GM18526 (cell line): ENCODE results near the gene SFT2D1.

Experiments
- POLR2A ChIP-seq: IDR thresholded peaks from 3 replicates; pipeline ENCODE4 v1.6.1; 2011; ENCODE audit not compliant: insufficient read length; ENCODE audit errors: extremely low read depth

Gene SFT2D1

GRCh38 chr6:166317261-166318212 is 24.8 kb downstream of the SFT2D1 start:
- no peak for TF ChIP-seq POLR2A

GRCh38 chr6:166315436-166315835 is 26.9 kb downstream of the SFT2D1 start:
- no peak for TF ChIP-seq POLR2A

DNA sequence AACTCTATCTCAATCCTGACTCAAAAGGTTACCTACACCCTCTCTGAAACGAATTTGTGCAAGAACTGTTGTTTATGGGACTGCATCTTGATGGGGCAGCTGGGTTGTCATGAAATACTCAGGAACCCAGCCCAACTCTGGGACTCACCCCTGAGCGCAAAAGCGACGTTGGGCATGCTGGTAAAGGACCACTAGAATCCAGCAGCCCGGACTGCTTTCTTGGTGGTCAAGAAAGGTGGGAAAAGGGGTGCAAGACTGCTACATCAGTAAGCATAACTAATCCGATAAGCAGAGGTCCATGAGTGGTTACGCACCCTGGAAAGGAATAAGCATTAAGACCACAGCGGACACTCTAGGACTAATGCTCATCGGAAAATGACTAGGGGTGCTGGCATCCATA is 27.9 kb downstream of the SFT2D1 start:
- TF ChIP-seq POLR2A, result no peak

DNA sequence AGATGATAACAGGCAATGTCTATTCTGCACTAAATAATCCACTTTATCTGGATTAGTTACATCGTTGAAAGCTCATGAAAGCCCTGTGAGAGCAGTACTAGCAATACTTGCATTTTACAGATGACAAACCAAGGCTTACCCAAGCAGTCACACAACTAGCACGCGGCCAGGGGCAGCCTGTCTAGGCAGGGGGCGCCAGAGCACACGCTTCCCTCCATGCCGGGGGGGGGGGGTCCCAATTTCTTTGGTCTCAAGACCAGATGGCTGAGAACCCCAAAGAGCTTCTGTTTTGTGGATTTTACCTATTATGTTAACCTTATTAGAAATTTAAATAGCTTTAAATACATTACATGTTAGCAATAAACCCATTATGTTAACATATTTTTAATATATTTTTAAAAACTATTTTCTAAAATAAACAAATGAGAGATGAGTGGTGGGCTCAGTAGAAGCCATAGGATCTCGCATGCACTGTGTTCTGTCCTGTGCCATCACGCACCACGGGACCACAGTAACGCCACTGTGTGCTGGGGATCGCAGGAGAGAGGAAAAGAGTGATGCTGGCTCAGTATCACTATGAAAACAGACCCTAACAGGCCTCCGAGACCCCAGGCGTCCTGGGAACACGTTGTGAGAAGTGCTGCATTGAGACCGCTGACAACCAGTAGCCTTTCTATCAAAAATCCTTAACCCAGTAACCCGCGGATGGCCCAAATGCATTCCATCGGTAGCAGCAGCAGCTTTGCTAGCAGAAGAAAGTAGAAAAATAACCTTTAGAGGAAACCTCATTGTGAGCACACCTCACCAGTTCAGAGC is 28.9 kb downstream of the SFT2D1 start:
- no peak for TF ChIP-seq POLR2A

GRCh38 chr6:166312832-166313231 is 29.5 kb downstream of the SFT2D1 start:
- no peak for TF ChIP-seq POLR2A

DNA sequence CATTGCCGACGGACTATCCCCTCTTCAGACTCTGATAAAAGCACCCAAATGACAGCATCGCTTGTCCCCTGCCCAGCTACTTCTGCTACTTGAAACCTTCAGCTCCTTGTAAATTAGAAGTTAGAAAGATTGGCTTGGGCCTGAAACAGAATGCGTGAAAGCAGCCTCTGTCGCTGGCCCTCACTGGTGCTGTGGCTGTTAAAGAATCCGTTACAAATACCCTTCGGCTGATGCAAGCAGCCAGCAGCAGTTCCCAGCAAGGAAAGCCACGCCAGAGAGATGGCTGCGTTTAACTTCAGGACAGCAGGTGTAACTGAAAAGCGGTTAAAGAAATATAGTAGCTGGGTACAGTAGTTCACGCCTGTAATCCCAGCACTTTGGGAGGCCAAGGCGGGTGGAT is 31.7 kb downstream of the SFT2D1 start:
- no peak for TF ChIP-seq POLR2A

GRCh38 chr6:166309977-166310376 is 32.4 kb downstream of the SFT2D1 start:
- TF ChIP-seq POLR2A, result no peak

DNA sequence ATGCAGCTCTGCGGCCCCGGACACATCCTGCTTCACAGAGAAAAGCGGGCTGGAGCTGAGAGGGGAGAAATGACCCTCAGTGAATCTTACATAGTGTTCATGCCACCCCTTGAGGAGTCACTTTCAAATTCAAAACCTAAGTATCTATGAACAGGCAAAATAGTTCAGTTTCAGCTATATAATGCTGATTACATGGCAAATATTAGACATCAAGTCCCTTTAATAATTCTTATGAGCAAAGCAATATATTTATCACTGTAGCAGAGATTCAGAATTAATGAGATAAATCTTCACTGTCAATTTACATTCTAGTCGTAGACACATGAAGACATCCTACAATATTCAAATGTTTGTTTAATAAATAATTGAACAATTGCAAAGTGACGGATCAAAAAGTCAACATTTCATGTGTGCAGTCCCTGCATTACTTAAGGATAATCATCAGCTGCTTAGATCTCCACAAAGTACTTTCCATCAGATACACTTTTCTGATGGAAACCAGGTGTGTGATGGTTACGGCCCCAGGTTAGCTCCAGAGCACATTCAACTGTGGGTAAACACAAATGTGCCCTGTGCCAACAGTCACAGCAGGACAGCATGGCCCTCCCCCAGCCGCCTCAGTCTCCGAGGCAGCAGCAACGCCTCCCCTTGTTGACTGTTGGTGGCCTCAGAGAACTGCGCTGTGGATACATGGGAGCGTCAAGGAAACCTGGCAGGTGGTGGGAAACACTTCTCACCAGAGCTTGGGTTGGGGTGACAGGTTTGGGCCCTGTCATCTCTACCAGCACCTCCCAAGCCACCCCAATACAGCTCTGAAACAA is 33.4 kb downstream of the SFT2D1 start:
- TF ChIP-seq POLR2A, result no peak

DNA sequence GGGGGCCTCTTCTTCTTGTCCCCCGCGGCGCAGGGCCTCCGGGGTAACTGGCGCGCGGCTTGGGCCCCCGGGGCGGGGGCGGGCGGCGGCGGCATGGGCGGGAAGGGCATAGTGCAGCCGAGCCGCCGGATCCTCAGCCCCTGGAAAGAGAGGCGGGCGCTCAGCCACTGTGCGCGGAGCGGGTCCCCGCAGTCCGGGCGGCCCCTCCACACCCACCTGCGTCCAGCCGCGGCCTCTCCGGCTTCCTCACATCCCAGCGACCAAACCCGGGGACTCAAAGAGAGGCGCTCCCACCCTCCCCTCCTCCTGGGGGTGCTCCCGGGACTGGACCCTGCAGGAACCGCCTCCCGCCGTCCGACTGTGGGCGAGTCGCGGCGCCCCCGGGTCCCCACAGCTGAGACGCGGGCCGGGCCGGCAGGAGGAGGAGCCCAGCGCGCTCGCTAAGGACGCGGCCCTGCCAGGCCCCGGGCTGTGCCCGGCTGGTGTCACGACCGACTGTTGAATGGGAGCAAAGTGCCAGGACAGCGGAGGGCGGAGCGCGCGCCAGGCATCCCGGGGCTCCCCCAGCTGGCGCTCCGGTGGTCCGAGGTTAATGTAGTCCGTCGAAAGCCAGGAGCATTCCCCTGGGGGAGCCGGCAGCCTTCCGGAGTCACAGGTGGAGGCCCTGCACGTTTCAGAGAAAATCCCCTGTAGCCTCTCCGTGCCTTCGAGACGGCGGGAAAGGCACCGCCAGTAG is 34.1 kb downstream of the SFT2D1 start, which contains the start of gene PRR18:
Gene PRR18 (minus strand): TSS at position 360 of the 736 bp plus-strand sequence. CDS start 250 bp downstream, at position 110.
- TF ChIP-seq POLR2A, result no peak

- TF ChIP-seq POLR2A, result no peak
Measured at GRCh38 chr6:166307082-166308032, 35.0 kb downstream of the SFT2D1 start.

GRCh38 chr6:166306378-166307081 is 35.8 kb downstream of the SFT2D1 start:
- no peak for TF ChIP-seq POLR2A

GRCh38 chr6:166305562-166306117 is 36.7 kb downstream of the SFT2D1 start:
- TF ChIP-seq POLR2A, result no peak
